Lung (tissue), 12 donors: ENCODE data around the gene GREB1. TPM values are rescaled to one million over a fixed set of nuclear protein-coding genes. Genes with fewer than 3 reads are reported as not detected.

Source experiments
- ATAC-seq: fragments of 200-7000 bp; cut with Tn5 transposase; one replicate; pipeline ENCODE4 v1.9.1; 2020; ENCODE audit warnings: moderate number of reproducible peaks; ENCODE audit not compliant: insufficient read depth, low FRiP score
- DNase-seq, 3 donors: peaks; one replicate each; pipeline ENCODE4 v3.0.0-alpha.2; 2013 to 2017
- H3K27ac ChIP-seq, 2 donors: one replicate each; pipeline ENCODE4 v1.5.1; 2013; ENCODE audit warnings: mild to moderate bottlenecking in 2 of 2, moderate library complexity in 2 of 2, control low read depth in 1 of 2, inconsistent platforms in 1 of 2, low read depth in 1 of 2, low read length in 1 of 2
- H3K27me3 ChIP-seq, 3 donors: one replicate each; pipeline ENCODE4 v1.5.1; 2013; ENCODE audit warnings: low read length in 2 of 3; ENCODE audit not compliant: control insufficient read depth in 3 of 3, insufficient read depth in 3 of 3
- H3K36me3 ChIP-seq, 4 donors: one replicate each; pipeline ENCODE4 v1.5.1; 2013; ENCODE audit warnings: low read length in 4 of 4, mild to moderate bottlenecking in 1 of 4, moderate library complexity in 1 of 4; ENCODE audit not compliant: control insufficient read depth in 4 of 4, insufficient read depth in 4 of 4
- H3K4me1 ChIP-seq, 5 donors: one replicate each; pipeline ENCODE4 v1.5.1; 2013; ENCODE audit warnings: low read length in 5 of 5, mild to moderate bottlenecking in 2 of 5, moderate library complexity in 1 of 5; ENCODE audit not compliant: control insufficient read depth in 5 of 5, insufficient read depth in 5 of 5
- H3K4me3 ChIP-seq: one replicate; pipeline ENCODE4 v1.5.1; 2013; ENCODE audit warnings: mild to moderate bottlenecking, control low read depth, moderate library complexity
- H3K9ac ChIP-seq, 2 donors: one replicate each; pipeline ENCODE4 v1.5.1; 2013; ENCODE audit warnings: low read length in 2 of 2, control low read depth in 1 of 2; ENCODE audit not compliant: insufficient read depth in 1 of 2
- H3K9me3 ChIP-seq, 4 donors: one replicate each; pipeline ENCODE4 v1.5.1; 2013; ENCODE audit warnings: low read length in 3 of 4, mild to moderate bottlenecking in 1 of 4, moderate library complexity in 1 of 4; ENCODE audit not compliant: control insufficient read depth in 4 of 4, insufficient read depth in 3 of 4
- WGBS, 2 donors: extraction: QIAGEN DNeasy Blood & Tissue Kit; methylation state at CpG; one replicate each; pipeline ENCODE4 v1.1.7; 2013; 5-methylcytosine and 5-hydroxymethylcytosine counted together
- polyA plus RNA-seq, 2 donors: library from polyadenylated mRNA; stranded (reverse); fragments of 200-250 nt; gene quantifications; one replicate each; pipeline ENCODE4 v1.2.1, GENCODE V29; 2013
- total RNA-seq, 2 donors: library from RNA; depleted of rRNA in 1 of 2; stranded (reverse); fragments of >200 nt in 1 of 2; gene quantifications; one replicate each; pipeline ENCODE4 v1.2.1, GENCODE V29; 2014 to 2021
- TF ChIP-seq, protein P1 (sequence below): IDR thresholded peaks from 2 replicates; pipeline ENCODE4 v1.5.1; 2012; ENCODE audit warnings: mild to moderate bottlenecking; ENCODE audit errors: control extremely low read depth, extremely low read depth
- donor health status: control.
- donor health status: control.
- donor health status: Bipolar disorder and iron deficiency.
- donor health status: healthy.
- donor health status: DM: yes; HTN: yes; CAD: no.

GREB1 gene
- total and polyA plus RNA-seq, 4 donors = 0.23 to 3.3 (median 1.8) TPM

DNA sequence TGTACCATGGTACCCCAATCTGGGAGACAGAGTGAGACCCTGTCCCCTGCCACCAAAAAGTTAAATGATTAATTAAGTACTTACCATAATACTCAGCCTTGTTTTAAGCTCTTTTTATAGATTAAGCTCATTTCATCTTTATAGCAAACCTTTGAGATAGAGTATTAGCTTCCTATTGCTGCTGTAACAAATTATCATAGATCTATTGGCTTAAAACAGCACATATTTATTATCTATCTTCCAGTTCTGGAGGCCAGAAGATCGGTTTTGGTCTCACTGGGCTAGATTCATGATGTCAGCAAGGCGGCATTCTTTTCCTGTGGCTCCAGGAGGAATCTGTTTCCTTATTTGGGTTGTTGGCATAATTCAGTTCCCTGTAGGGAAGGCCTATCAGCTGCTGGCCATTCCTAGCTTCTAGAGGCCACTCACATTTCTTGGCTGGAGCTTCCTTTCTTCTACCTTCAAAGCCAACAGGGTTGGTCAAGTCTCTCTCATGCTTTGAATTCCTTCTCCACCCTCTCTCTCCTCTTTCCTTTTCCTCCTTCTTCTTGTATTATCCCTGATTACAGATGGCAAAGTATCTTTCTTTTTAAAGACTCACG is 13.7 kb upstream of the GREB1 start:
- Histone ChIP-seq H3K9ac (no peak overlapping the region), H3K9me3 (no peaks in the 10 kb centered on the region), H3K4me1 (peaks cover 0 to 11% (median 0%) of the 10 kb centered on the region in 5 donors), H3K27ac (no peak overlapping the region), H3K4me3 (no peak overlapping the region), H3K27me3 (no peaks in the 10 kb centered on the region), H3K36me3 (no peaks in the 10 kb centered on the region)
- DNase-seq (no peak), ATAC-seq (no peak)
- TF ChIP-seq, protein P1, sequence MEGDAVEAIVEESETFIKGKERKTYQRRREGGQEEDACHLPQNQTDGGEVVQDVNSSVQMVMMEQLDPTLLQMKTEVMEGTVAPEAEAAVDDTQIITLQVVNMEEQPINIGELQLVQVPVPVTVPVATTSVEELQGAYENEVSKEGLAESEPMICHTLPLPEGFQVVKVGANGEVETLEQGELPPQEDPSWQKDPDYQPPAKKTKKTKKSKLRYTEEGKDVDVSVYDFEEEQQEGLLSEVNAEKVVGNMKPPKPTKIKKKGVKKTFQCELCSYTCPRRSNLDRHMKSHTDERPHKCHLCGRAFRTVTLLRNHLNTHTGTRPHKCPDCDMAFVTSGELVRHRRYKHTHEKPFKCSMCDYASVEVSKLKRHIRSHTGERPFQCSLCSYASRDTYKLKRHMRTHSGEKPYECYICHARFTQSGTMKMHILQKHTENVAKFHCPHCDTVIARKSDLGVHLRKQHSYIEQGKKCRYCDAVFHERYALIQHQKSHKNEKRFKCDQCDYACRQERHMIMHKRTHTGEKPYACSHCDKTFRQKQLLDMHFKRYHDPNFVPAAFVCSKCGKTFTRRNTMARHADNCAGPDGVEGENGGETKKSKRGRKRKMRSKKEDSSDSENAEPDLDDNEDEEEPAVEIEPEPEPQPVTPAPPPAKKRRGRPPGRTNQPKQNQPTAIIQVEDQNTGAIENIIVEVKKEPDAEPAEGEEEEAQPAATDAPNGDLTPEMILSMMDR = no peak
- 85 to 87% methylated on average over 3 of the region's 3 CpGs for WGBS, 2 donors

DNA sequence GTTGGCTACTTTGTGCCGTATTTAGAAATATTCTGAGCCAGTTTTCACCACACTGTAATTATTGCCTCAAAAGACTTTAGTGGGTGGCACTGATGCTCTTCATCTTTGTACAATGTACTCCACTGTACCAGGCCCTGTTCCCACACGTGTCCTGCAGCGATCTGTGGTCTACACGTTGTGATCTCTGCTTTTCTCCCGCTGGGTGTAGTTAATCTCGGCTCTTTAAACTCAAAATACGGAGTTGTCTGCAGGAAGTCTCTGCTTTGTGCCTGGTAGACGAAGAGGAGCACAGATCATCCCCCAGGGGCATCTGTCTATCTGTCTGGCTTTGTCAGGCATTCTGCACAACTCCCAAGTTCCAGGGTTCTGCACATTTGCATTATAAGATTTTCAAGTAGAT is 12.1 kb upstream of the GREB1 start:
- TF ChIP-seq, protein P1 = no peak
- ATAC-seq (no peak), DNase-seq (no peak)
- no peaks in the 10 kb centered on the region for H3K36me3 ChIP-seq
- 83 to 85% methylated on average over 8 of the region's 8 CpGs for WGBS, 2 donors
- no peaks in the 10 kb centered on the region for H3K9me3 ChIP-seq
- no peak overlapping the region for H3K9ac ChIP-seq
- H3K4me3 ChIP-seq = no peak overlapping the region
- no peaks in the 10 kb centered on the region for H3K27me3 ChIP-seq
- no peak overlapping the region for H3K27ac ChIP-seq
- H3K4me1 ChIP-seq = no peaks in the 10 kb centered on the region

DNA sequence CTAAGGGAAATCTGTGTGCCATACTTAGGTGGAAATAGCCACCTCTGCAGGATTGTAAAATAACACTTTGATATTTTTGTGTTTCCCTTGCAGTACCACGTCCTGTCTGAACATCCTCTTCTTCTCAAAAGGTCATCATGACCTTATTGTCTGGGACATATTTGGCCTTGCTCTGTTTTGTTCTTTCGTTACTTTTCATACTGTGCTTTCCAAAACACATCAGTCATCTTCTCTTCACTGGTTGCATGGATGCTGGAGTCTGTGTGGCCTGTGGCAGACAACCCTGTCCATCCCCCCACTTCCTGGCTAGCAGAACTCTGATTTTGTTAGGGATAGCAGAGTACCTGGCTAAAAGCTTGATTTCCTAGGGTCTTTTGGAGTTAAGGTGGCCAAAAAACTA is 9.4 kb upstream of the GREB1 start:
- Histone ChIP-seq H3K4me3 (no peak overlapping the region), H3K4me1 (no peaks in the 10 kb centered on the region), H3K9me3 (no peaks in the 10 kb centered on the region), H3K27me3 (no peaks in the 10 kb centered on the region), H3K27ac (no peak overlapping the region), H3K9ac (no peak overlapping the region), H3K36me3 (no peaks in the 10 kb centered on the region)
- DNase-seq (no peak), ATAC-seq (no peak)
- WGBS, 2 donors = 50 to 80% methylated on average over 2 of the region's 2 CpGs
- TF ChIP-seq, protein P1 = no peak

DNA sequence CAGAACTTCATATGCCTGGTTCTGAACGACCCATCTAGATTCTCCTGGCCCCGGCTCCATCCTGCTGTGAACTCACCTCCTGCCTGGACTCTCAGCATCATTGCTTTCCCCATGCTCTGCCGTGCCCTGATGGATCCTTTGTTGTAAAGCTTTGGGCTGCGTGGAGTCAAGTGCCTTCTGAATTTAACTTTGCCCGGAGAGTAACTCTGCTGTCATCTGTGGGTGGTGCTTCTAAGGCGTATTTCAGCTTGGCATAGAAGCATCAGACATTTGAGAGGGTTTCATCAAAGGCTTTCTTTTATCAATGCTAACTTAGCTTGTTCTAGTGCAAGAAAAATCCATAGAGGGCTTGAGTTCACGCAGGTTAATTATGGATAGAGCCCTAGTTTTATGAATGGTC is 8.1 kb upstream of the GREB1 start:
- H3K4me3 ChIP-seq = no peak overlapping the region
- H3K36me3 ChIP-seq = no peaks in the 10 kb centered on the region
- 94 to 95% methylated on average over 7 of the region's 7 CpGs for WGBS, 2 donors
- no peaks in the 10 kb centered on the region for H3K9me3 ChIP-seq
- no peaks in the 10 kb centered on the region for H3K4me1 ChIP-seq
- no peak overlapping the region for H3K9ac ChIP-seq
- H3K27ac ChIP-seq = no peak overlapping the region
- ATAC-seq (no peak), DNase-seq (no peak)
- H3K27me3 ChIP-seq = no peaks in the 10 kb centered on the region
- TF ChIP-seq, protein P1 = no peak
